CD14-positive monocyte (primary cell): ENCODE measurements around the gene CSF3. TPM values are rescaled to one million over a fixed set of nuclear protein-coding genes. Genes with fewer than 3 reads are reported as not detected.

Source experiments
- DNase-seq, 3 donors: peaks; one replicate each; pipeline ENCODE4 v3.0.0-alpha.2; 2011 to 2022
- H2AFZ ChIP-seq: 2 replicates; pipeline ENCODE4 v1.6.0; 2012; ENCODE audit warnings: mild to moderate bottlenecking, low read depth, low read length, inconsistent platforms; ENCODE audit not compliant: insufficient read depth, poor library complexity, severe bottlenecking
- H3K27ac ChIP-seq, 2 donors: 1 replicate in 1 of 2; 2 replicates in 1 of 2; pipeline ENCODE4 v1.5.1; 2012 to 2013; ENCODE audit warnings: low read length in 2 of 2, control low read depth in 1 of 2, inconsistent platforms in 1 of 2, low read depth in 1 of 2, mild to moderate bottlenecking in 1 of 2
- H3K27me3 ChIP-seq, 2 donors: one replicate each; pipeline versions ENCODE4 v1.6.0 to v1.6.1; 2011 to 2013; ENCODE audit warnings: low read length in 2 of 2; ENCODE audit not compliant: control insufficient read depth in 2 of 2, insufficient read depth in 2 of 2
- H3K36me3 ChIP-seq, 2 donors: replicated peaks in 1 of 2; 1 replicate in 1 of 2; 2 replicates in 1 of 2; pipeline versions ENCODE4 v1.5.1 to v1.6.1; 2012 to 2013; ENCODE audit warnings: low read length in 2 of 2, control low read depth in 1 of 2, inconsistent platforms in 1 of 2, mild to moderate bottlenecking in 1 of 2; ENCODE audit not compliant: insufficient read depth in 2 of 2, control insufficient read depth in 1 of 2
- H3K4me1 ChIP-seq, 2 donors: 1 replicate in 1 of 2; 2 replicates in 1 of 2; pipeline versions ENCODE4 v1.5.1 to v1.6.1; 2012 to 2013; ENCODE audit warnings: low read length in 2 of 2, control low read depth in 1 of 2, inconsistent platforms in 1 of 2, mild to moderate bottlenecking in 1 of 2, moderate library complexity in 1 of 2; ENCODE audit not compliant: insufficient read depth in 2 of 2, control insufficient read depth in 1 of 2
- H3K4me2 ChIP-seq: replicated peaks from 2 replicates; pipeline ENCODE3; 2012; ENCODE audit warnings: low read length, moderate library complexity, mild to moderate bottlenecking; ENCODE audit not compliant: poor library complexity, severe bottlenecking; ENCODE audit errors: extremely low read depth
- H3K4me3 ChIP-seq, 3 experiments: fragments of 200-600 bp in 1 of 3; sonication (generic) in 1 of 3; replicated peaks in 1 of 3; 1 replicate in 2 of 3; 2 replicates in 1 of 3; pipeline ENCODE4 v1.5.1; 2011 to 2013; ENCODE audit warnings: low read length in 3 of 3, mild to moderate bottlenecking in 3 of 3, control low read depth in 2 of 3, low read depth in 2 of 3, inconsistent platforms in 1 of 3, moderate library complexity in 1 of 3
- H3K79me2 ChIP-seq: 2 replicates; pipeline ENCODE4 v1.6.0; 2012; ENCODE audit warnings: mild to moderate bottlenecking, control low read depth, inconsistent platforms, low read length, moderate library complexity; ENCODE audit not compliant: insufficient read depth
- H3K9ac ChIP-seq: 2 replicates; pipeline ENCODE4 v1.6.0; 2017; ENCODE audit warnings: low read length, mild to moderate bottlenecking; ENCODE audit not compliant: insufficient read depth, poor library complexity, severe bottlenecking
- H3K9me3 ChIP-seq, 2 donors: replicated peaks in 1 of 2; 1 replicate in 1 of 2; 2 replicates in 1 of 2; pipeline versions ENCODE4 v1.5.1 to v1.6.1; 2012 to 2013; ENCODE audit warnings: low read length in 2 of 2, control low read depth in 1 of 2; ENCODE audit not compliant: control insufficient read depth in 1 of 2, insufficient read depth in 1 of 2
- H4K20me1 ChIP-seq: 2 replicates; pipeline ENCODE4 v1.6.0; 2012; ENCODE audit warnings: mild to moderate bottlenecking, low read length, control low read depth, moderate library complexity; ENCODE audit not compliant: insufficient read depth
- H3K27ac Mint-ChIP-seq, 7 donors: one replicate each; pipeline ENCODE4 v1.8.0; 2020; ENCODE audit warnings: mild to moderate bottlenecking in 7 of 7, mixed read lengths in 7 of 7, moderate library complexity in 6 of 7, inconsistent platforms in 2 of 7
- H3K27me3 Mint-ChIP-seq, 3 donors: one replicate each; pipeline ENCODE4 v1.8.0; 2021 to 2022; ENCODE audit warnings: low read depth in 3 of 3, mild to moderate bottlenecking in 3 of 3, mixed read lengths in 3 of 3, moderate library complexity in 3 of 3, inconsistent platforms in 1 of 3
- H3K36me3 Mint-ChIP-seq, 2 donors: one replicate each; pipeline ENCODE4 v1.8.0; 2020; ENCODE audit warnings: mixed read lengths in 2 of 2, inconsistent platforms in 1 of 2, mild to moderate bottlenecking in 1 of 2
- H3K4me1 Mint-ChIP-seq: one replicate; pipeline ENCODE4 v1.8.0; 2020; ENCODE audit warnings: mild to moderate bottlenecking, mixed read lengths
- H3K4me3 Mint-ChIP-seq, 2 donors: one replicate each; pipeline ENCODE4 v1.8.0; 2020; ENCODE audit warnings: mild to moderate bottlenecking in 2 of 2, mixed read lengths in 2 of 2, moderate library complexity in 1 of 2
- H3K9me3 Mint-ChIP-seq, 7 donors: one replicate each; pipeline ENCODE4 v1.8.0; 2020 to 2022; ENCODE audit warnings: mixed read lengths in 7 of 7, mild to moderate bottlenecking in 6 of 7, moderate library complexity in 6 of 7, inconsistent platforms in 2 of 7
- WGBS: methylation state at CpG from one replicate; pipeline ENCODE4 v1.1.5; 2013; ENCODE audit warnings: missing lambda C conversion rate; ENCODE audit not compliant: insufficient coverage; 5-methylcytosine and 5-hydroxymethylcytosine counted together
- intact Hi-C, 2 donors: fragments of 100-400 bp; cut with micrococcal nuclease; formaldehyde crosslinking; loops; one replicate each; pipeline versions ENCODE4 v1.15.0 to v1.15.1; 2023
- polyA plus RNA-seq, 3 donors: library from polyadenylated mRNA; depleted of rRNA in 1 of 3; unstranded in 2 of 3; stranded (reverse) in 1 of 3; fragments of 300-500 nt in 2 of 3; fragments of >200 nt in 1 of 3; fragmentation: Illumina TruSeq in 2 of 3; gene quantifications; 1 replicate in 2 of 3; 2 replicates in 1 of 3; pipeline ENCODE4 v1.2.3, GENCODE V29; 2012 to 2021
- TF ChIP-seq, protein P1 (sequence below): fragments of 200-600 bp; IDR thresholded peaks from one replicate; pipeline ENCODE4 v1.8.0; 2022; ENCODE audit warnings: antibody characterized with exemption, mild to moderate bottlenecking

Gene CSF3
- polyA plus RNA-seq, 3 donors = not detected

DNA sequence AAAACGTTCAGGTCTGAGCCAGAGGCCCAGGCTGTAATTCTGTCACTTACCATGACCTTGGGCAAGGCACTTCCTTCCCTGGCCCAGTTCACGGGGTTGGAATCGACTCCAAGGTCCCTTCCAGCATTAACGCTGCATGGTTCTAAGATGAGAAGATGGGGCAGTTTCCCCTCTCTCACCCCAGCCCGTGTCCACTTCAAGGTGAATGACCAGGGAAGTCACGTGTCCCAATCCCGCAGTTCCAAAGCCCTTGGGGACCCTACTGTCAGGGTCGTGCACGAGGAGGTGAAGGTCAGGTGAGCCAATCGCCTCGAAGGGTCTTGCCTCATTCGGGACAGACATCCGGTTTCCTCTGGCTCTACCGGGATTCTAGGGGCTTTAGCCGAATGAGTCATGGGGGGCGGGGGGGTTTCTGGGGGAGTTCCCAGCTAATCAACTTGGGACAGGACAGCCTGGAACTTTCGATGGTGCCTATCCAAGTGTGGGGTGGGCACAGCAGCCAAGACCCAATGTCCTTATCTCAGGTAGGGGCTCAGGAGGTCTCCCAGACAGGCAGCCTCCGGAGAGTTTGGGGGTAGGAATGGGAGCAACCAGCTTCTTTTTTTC is 762 bp upstream of the CSF3 start:
- intact Hi-C loops = loop anchor here (5.0 to 10.0 kb wide), 3 partner anchors 150 to 278 kb away; no protein-coding TSS in a partner anchor
- no peak overlapping the region for H3K9ac ChIP-seq

DNA sequence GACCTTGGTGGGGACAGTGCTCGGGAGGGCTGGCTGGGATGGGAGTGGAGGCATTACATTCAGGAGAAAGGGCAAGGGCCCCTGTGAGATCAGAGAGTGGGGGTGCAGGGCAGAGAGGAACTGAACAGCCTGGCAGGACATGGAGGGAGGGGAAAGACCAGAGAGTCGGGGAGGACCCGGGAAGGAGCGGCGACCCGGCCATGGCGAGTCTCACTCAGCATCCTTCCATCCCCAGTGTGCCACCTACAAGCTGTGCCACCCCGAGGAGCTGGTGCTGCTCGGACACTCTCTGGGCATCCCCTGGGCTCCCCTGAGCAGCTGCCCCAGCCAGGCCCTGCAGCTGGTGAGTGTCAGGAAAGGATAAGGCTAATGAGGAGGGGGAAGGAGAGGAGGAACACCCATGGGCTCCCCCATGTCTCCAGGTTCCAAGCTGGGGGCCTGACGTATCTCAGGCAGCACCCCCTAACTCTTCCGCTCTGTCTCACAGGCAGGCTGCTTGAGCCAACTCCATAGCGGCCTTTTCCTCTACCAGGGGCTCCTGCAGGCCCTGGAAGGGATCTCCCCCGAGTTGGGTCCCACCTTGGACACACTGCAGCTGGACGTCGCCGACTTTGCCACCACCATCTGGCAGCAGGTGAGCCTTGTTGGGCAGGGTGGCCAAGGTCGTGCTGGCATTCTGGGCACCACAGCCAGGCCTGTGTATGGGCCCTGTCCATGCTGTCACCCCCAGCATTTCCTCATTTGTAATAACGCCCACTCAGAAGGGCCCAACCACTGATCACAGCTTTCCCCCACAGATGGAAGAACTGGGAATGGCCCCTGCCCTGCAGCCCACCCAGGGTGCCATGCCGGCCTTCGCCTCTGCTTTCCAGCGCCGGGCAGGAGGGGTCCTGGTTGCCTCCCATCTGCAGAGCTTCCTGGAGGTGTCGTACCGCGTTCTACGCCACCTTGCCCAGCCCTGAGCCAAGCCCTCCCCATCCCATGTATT is 1.1 kb downstream of the CSF3 start:
- Histone ChIP-seq H3K9me3 (no peaks in the 10 kb centered on the region), H3K4me2 (no peak overlapping the region), H3K79me2 (no peaks in the 10 kb centered on the region), H3K9ac (no peak overlapping the region), H3K27me3 (no peaks in the 10 kb centered on the region), H3K4me3 (no peak overlapping the region), H3K27ac (no peak overlapping the region), H3K36me3 (peaks cover 27 to 34% of the 10 kb centered on the region in 2 donors), H2AFZ (no peak overlapping the region), H4K20me1 (no peaks in the 10 kb centered on the region), H3K4me1 (no peaks in the 10 kb centered on the region)
- no peak overlapping the region for H3K4me3 Mint-ChIP-seq
- peak overlapping the region in 1 of 7 donors; percentile 5 for H3K27ac Mint-ChIP-seq
- H3K4me1 Mint-ChIP-seq = peaks cover 6% of the 10 kb centered on the region
- intact Hi-C loops = loop anchor here in 1 of 2 donors (10.0 kb wide), 1 partner anchor 149 kb away; no protein-coding TSS in a partner anchor
- peaks cover 28 to 37% of the 10 kb centered on the region in 2 donors for H3K36me3 Mint-ChIP-seq
- WGBS = 71% methylated on average over 17 of the region's 26 CpGs
- peaks cover 0 to 3% (median 0%) of the 10 kb centered on the region in 7 donors for H3K9me3 Mint-ChIP-seq
- no peak for DNase-seq
- peaks cover 10 to 29% (median 13%) of the 10 kb centered on the region in 3 donors for H3K27me3 Mint-ChIP-seq
- TF ChIP-seq, protein P1, sequence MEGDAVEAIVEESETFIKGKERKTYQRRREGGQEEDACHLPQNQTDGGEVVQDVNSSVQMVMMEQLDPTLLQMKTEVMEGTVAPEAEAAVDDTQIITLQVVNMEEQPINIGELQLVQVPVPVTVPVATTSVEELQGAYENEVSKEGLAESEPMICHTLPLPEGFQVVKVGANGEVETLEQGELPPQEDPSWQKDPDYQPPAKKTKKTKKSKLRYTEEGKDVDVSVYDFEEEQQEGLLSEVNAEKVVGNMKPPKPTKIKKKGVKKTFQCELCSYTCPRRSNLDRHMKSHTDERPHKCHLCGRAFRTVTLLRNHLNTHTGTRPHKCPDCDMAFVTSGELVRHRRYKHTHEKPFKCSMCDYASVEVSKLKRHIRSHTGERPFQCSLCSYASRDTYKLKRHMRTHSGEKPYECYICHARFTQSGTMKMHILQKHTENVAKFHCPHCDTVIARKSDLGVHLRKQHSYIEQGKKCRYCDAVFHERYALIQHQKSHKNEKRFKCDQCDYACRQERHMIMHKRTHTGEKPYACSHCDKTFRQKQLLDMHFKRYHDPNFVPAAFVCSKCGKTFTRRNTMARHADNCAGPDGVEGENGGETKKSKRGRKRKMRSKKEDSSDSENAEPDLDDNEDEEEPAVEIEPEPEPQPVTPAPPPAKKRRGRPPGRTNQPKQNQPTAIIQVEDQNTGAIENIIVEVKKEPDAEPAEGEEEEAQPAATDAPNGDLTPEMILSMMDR = no peak

More for the DNA sequence above, 762 bp upstream of the CSF3 start:
- Histone ChIP-seq H2AFZ (no peak overlapping the region), H3K27ac (no peak overlapping the region), H3K27me3 (no peaks in the 10 kb centered on the region), H3K9me3 (no peaks in the 10 kb centered on the region), H3K79me2 (no peaks in the 10 kb centered on the region), H3K4me3 (no peak overlapping the region), H3K4me1 (no peaks in the 10 kb centered on the region), H3K4me2 (no peak overlapping the region), H3K36me3 (peaks cover 12 to 19% of the 10 kb centered on the region in 2 donors), H4K20me1 (no peaks in the 10 kb centered on the region)
- Mint-ChIP-seq H3K27ac (no peak overlapping the region), H3K4me3 (no peak overlapping the region), H3K36me3 (peaks cover 14 to 22% of the 10 kb centered on the region in 2 donors), H3K9me3 (peaks cover 0 to 3% (median 0%) of the 10 kb centered on the region in 7 donors), H3K27me3 (peaks cover 10 to 29% (median 13%) of the 10 kb centered on the region in 3 donors), H3K4me1 (peaks cover 6% of the 10 kb centered on the region)
- TF ChIP-seq, protein P1 = no peak
- WGBS = 78% methylated on average over 10 of the region's 18 CpGs
- DNase-seq = peak in 1 of 3 donors; percentile 31
